WI38 (cell line): Measurements from ENCODE around the gene PNPLA3.
A peak's percentile ranks its signal among the peaks of the same experiment; 100 is the strongest.
"Not testable (repeated sequence)": the region's sequence is repeated elsewhere in the genome, so short reads cannot be mapped to it uniquely, and the experiment has no call there.

Experiments
- H3K4me3 ChIP-seq: 2 replicates; pipeline ENCODE4 v1.5.1; 2011; ENCODE audit warnings: low read depth, mild to moderate bottlenecking, control low read depth, low read length
- TF ChIP-seq, protein P1 (sequence below): IDR thresholded peaks from 2 replicates; pipeline ENCODE4 v1.5.1; 2012; ENCODE audit warnings: low read depth, mild to moderate bottlenecking, control low read depth, low read length

Gene PNPLA3

DNA sequence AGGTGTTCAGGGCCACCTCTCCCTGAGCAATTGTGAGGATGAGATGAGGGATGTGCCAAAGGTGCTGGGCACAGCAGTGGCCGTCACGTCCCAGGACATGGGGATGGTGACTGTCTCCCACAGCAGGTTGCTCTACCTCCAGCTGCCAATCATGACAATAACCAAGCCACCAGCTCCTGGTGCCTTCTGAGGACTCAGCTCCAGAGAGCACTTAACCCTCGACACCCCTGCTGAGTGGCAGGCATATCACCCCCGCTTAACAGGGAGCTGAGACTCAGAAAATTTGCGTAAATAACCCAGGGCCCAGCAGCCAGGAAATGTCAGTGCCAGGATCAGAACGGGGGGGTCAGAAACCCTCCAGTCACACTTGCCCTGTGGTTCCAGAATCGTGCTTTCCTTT lies 23.4 kb upstream of the PNPLA3 start:
- TF ChIP-seq, protein P1, sequence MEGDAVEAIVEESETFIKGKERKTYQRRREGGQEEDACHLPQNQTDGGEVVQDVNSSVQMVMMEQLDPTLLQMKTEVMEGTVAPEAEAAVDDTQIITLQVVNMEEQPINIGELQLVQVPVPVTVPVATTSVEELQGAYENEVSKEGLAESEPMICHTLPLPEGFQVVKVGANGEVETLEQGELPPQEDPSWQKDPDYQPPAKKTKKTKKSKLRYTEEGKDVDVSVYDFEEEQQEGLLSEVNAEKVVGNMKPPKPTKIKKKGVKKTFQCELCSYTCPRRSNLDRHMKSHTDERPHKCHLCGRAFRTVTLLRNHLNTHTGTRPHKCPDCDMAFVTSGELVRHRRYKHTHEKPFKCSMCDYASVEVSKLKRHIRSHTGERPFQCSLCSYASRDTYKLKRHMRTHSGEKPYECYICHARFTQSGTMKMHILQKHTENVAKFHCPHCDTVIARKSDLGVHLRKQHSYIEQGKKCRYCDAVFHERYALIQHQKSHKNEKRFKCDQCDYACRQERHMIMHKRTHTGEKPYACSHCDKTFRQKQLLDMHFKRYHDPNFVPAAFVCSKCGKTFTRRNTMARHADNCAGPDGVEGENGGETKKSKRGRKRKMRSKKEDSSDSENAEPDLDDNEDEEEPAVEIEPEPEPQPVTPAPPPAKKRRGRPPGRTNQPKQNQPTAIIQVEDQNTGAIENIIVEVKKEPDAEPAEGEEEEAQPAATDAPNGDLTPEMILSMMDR: no peak
- no peak overlapping the region for H3K4me3 ChIP-seq

DNA sequence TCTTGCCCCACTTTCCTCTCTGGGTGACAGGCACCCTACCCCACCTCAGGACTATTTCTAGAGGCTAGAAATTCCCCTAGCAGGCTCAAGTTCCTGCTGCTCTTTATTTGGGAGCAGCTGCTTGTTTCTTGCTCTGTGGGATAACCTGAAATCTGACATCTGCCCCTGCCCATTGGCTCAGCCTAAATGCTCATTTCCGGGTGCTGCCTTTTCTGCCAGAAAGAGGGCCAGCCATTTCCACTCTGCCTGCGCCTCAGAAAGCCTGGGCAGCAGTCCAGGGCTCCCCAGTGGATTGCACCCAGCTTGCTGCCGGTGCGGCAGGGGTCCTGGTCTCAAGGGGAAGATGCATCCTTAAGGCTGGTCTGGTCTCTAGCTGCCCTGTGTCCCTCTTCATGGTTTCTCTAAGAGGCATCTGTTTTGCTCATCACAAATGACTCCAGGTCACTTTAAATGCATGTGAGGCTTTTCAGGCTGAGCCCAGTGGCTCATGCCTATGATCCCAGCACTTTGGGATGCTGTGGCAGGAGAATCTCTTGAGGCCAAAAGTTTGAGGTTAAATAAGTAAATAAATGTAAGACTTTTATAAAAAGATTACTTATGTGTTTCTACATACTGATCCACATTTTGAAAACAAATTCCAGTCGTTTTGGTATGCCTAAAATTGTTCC lies 21.5 kb upstream of the PNPLA3 start:
- TF ChIP-seq, protein P1: no peak
- no peak overlapping the region for H3K4me3 ChIP-seq

DNA sequence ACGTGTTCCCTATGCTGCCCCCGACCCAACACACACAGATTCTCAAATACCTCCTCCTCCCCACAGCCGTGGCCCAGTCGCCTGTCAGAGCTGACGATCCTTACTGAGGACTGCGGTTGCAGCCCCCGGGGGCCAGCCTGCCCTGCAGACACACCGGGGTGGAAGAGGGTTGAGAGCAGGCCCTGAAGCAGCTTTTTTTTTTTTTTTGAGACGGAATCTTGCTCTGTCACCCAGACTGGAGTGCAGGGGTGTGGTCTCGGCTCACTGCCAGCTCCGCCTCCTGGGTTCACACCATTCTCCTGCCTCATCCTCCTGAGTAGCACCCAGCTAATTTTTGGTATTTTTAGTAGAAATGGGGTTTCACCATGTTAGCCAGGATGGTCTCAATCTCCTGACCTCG lies 20.6 kb upstream of the PNPLA3 start:
- not testable (repeated sequence) for H3K4me3 ChIP-seq

DNA sequence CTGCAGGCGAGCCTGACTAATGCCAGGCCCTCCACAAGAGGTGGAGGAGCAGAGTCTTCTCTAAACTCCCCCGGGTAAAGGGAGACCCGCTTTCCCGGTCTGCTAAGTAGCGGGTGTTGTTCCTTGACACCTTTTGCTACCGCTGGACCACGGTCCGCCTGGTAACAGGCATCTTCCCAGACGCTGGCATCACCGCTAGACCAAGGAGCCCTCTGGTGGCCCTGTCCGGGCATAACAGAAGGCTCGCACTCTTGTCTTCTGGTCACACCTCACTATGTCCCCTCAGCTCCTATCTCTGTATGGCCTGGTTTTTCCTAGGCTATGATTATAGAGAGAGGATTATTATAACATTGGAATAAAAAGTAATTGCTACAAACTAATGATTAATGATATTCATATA lies 19.2 kb upstream of the PNPLA3 start:
- not testable (repeated sequence) for H3K4me3 ChIP-seq
- TF ChIP-seq, protein P1: peak; percentile 35

DNA sequence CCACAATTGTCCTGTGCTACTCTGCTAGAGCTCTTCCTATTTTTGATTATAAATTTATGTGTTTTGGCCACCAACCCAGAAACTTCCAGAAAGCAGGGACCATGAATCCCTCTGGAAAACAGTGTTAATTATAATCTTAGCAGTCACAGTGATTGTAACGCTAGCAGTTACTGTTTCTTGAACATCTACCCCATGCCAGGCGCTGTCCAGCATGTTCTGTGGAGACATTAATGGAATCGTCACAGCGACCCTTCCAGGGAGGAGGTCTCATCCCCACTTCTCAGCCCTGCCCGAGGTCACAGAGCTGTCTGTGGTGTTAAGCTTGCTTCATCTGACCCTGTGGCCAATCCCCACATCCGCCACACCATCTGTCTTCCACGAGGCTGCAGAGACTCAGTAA lies 17.9 kb upstream of the PNPLA3 start:
- no peak overlapping the region for H3K4me3 ChIP-seq
- TF ChIP-seq, protein P1: no peak

DNA sequence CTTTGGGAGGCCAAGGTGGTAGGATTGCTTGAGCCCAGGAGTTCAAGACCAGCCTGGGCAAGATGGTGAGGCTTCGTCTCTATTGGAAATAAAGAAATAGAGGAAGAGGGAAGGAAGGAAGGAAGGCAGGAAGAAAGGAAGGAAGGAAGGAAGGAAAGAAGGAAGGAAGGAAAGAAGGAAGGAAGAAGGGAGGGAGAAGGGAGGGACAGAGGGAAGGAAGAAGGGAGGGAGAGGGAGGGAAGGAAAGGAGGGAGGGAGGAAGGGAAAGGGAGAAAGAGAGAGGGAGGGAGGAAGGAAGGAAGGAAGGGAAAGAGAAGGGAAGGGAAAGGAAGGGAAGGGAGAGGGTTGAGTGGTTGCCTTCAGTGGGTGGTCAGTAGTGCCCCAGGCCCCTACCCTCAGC lies 13.9 kb upstream of the PNPLA3 start:
- TF ChIP-seq, protein P1: no peak
- H3K4me3 ChIP-seq: no peak overlapping the region

DNA sequence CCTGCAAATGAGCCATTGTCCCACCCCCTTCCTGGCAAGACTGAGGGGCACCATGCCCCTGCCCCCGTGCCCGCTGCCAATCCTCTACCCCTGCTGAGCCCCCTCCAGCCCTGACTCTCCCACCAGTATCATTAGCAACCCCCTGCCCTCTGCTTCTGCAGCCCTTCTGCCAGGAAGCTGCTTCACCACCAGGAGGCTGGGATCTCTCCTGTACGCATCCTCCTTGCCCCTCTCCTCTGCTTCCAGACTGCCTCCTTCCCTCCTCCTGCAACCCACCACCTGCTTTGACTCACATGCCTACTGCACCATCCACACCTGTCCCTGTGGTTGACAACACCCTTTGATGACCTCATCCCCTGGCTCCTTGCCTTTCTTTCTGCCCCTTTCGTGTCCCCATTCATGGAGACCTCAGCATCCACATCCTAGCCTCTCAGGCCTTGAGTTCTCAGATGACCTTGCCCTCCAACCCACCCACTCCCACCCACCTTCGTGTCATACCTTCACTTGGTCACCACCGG lies 13.4 kb upstream of the PNPLA3 start:
- no peak overlapping the region for H3K4me3 ChIP-seq
- TF ChIP-seq, protein P1: no peak

DNA sequence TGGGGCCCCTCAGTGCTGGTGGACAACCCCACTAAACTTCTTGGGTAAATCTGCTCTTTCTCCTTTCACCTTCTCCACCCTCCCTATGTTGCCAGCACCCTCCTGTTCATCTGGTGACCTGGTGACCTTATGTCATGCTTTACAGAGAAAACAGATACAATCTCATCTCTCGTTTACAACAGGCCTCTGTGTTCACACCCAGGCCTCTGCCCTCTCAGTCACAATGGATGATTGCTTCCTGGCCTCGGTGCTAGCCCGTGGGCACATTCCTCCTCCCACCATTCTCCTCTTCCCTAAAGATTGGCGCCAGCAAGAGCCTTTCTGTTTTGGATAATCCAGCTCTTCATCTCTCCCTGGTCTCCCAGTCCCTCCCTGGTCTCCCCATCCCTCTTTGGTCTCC lies 12.3 kb upstream of the PNPLA3 start:
- TF ChIP-seq, protein P1: no peak
- H3K4me3 ChIP-seq: no peak overlapping the region
